NOMO-1 treated with DMSO at 0.1 percent for 48 hours (cell line): Measurements from ENCODE around the gene DLG2.
"Not testable (repeated sequence)": the region's sequence is repeated elsewhere in the genome, so short reads cannot be mapped to it uniquely, and the experiment has no call there.

Source experiments
- DNase-seq: peaks from one replicate; lab custom pipeline; 2025; ENCODE audit not compliant: unreplicated experiment; lab: John Stamatoyannopoulos, UW

The DLG2 gene

GRCh38 chr11:84795698-84796097, 831.4 kb downstream of the DLG2 start:
- no peak for DNase-seq

- DNase-seq: no peak
Observed at GRCh38 chr11:84794663-84795443, 832.3 kb downstream of the DLG2 start.

- DNase-seq: no peak
Observed at GRCh38 chr11:84793318-84793717, 833.8 kb downstream of the DLG2 start.

- no peak for DNase-seq
Observed at GRCh38 chr11:84790849-84791427, 836.2 kb downstream of the DLG2 start.

GRCh38 chr11:84788220-84788619, 838.9 kb downstream of the DLG2 start:
- no peak for DNase-seq

- not testable (repeated sequence) for DNase-seq
Observed at GRCh38 chr11:84784158-84784557, 843.0 kb downstream of the DLG2 start.

- DNase-seq: peak; percentile 4
Observed at GRCh38 chr11:84780689-84781293, 846.4 kb downstream of the DLG2 start.

- no peak for DNase-seq
Observed at GRCh38 chr11:84775503-84775902, 851.6 kb downstream of the DLG2 start.

- no peak for DNase-seq
Observed at GRCh38 chr11:84763931-84764330, 863.2 kb downstream of the DLG2 start.

- no peak for DNase-seq
Observed at GRCh38 chr11:84757711-84758110, 869.4 kb downstream of the DLG2 start.

- no peak for DNase-seq
Observed at GRCh38 chr11:84751371-84751770, 875.8 kb downstream of the DLG2 start.

- no peak for DNase-seq
Observed at GRCh38 chr11:84747871-84748270, 879.3 kb downstream of the DLG2 start.

GRCh38 chr11:84740050-84740449, 887.1 kb downstream of the DLG2 start:
- no peak for DNase-seq

GRCh38 chr11:84724256-84724655, 902.9 kb downstream of the DLG2 start:
- no peak for DNase-seq

GRCh38 chr11:84722583-84723108, 904.5 kb downstream of the DLG2 start:
- DNase-seq: no peak

GRCh38 chr11:84721561-84721961, 905.6 kb downstream of the DLG2 start:
- DNase-seq: no peak

- no peak for DNase-seq
Observed at GRCh38 chr11:84720706-84721402, 906.3 kb downstream of the DLG2 start.

- no peak for DNase-seq
Observed at GRCh38 chr11:84719935-84720577, 907.1 kb downstream of the DLG2 start.

GRCh38 chr11:84714316-84714780, 912.8 kb downstream of the DLG2 start:
- peak; percentile 59 for DNase-seq

GRCh38 chr11:84691830-84692229, 935.3 kb downstream of the DLG2 start:
- DNase-seq: no peak

GRCh38 chr11:84687433-84687832, 939.7 kb downstream of the DLG2 start:
- DNase-seq: no peak
